WTC11 (cell line): ENCODE data around the gene LZTR1.

Experiments
- CREM ChIP-seq: sonication (generic); formaldehyde crosslinking; IDR thresholded peaks from 2 replicates; pipeline ENCODE4 v1.8.1; 2022; ENCODE audit warnings: mild to moderate bottlenecking, missing genetic modification reagents, moderate library complexity
- ESRRA ChIP-seq: sonication (generic); formaldehyde crosslinking; IDR thresholded peaks from 2 replicates; pipeline ENCODE4 v1.8.1; 2022; ENCODE audit warnings: mild to moderate bottlenecking, missing genetic modification reagents, borderline replicate concordance
- FOXK1 ChIP-seq: sonication (generic); formaldehyde crosslinking; IDR thresholded peaks from 2 replicates; pipeline ENCODE4 v1.8.0; 2022; ENCODE audit warnings: mild to moderate bottlenecking, moderate library complexity, missing genetic modification reagents
- GRHL2 ChIP-seq: fragments of 250-450 bp; sonication (Bioruptor Pico); IDR thresholded peaks from 2 replicates; pipeline ENCODE4 v1.8.0; 2022; ENCODE audit warnings: mild to moderate bottlenecking, moderate library complexity; ENCODE audit not compliant: insufficient replicate concordance, severe bottlenecking
- NFYB ChIP-seq: sonication (generic); formaldehyde crosslinking; conservative IDR thresholded peaks from 2 replicates; pipeline ENCODE4 v1.8.0; 2022; ENCODE audit warnings: low read depth, missing genetic modification reagents
- ZBTB21 ChIP-seq: sonication (generic); formaldehyde crosslinking; IDR thresholded peaks from 2 replicates; pipeline ENCODE4 v1.8.1; 2023; ENCODE audit warnings: mild to moderate bottlenecking, missing genetic modification reagents, borderline replicate concordance
- TF ChIP-seq, protein P1 (sequence below): fragments of 200-600 bp; IDR thresholded peaks from 2 replicates; pipeline ENCODE4 v1.8.0; 2022; ENCODE audit warnings: antibody characterized with exemption
- TF ChIP-seq, protein P2 (sequence below): sonication (generic); formaldehyde crosslinking; IDR thresholded peaks from 2 replicates; pipeline ENCODE4 v1.8.0; 2022; ENCODE audit warnings: mild to moderate bottlenecking, missing genetic modification reagents
- TF ChIP-seq, protein P3 (sequence below): sonication (generic); formaldehyde crosslinking; IDR thresholded peaks from 2 replicates; pipeline ENCODE4 v1.8.0; 2022; ENCODE audit warnings: mild to moderate bottlenecking, missing genetic modification reagents

DNA sequence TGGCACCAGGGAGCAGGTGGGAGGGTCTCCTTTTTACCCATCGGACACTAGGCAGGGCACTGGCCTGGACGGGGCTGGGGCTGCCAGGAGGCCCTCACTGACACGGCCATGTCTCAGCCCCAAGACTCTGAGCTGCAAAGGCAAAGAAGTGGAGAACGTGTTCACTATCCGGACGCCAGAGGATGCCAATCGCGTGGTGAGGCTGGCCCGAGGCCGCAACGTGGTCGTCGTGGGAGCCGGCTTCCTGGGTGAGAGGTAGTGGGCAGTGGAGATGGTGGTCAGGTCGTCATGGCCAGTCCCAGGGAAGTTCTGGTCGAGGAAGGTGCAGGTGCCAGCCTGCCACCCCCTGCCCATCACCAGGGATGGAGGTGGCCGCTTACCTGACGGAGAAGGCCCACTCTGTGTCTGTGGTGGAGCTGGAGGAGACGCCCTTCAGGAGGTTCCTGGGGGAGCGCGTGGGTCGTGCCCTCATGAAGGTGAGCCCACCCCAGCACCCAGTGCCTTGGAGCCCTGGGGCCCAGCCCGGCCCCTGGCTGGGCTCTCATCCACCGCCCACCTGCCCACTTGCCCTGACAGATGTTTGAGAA, 5.7 kb upstream of the LZTR1 start:
- TF ChIP-seq CREM (CRISPR knock-in tag): no peak
- no peak for TF ChIP-seq FOXK1
- TF ChIP-seq, protein P1, sequence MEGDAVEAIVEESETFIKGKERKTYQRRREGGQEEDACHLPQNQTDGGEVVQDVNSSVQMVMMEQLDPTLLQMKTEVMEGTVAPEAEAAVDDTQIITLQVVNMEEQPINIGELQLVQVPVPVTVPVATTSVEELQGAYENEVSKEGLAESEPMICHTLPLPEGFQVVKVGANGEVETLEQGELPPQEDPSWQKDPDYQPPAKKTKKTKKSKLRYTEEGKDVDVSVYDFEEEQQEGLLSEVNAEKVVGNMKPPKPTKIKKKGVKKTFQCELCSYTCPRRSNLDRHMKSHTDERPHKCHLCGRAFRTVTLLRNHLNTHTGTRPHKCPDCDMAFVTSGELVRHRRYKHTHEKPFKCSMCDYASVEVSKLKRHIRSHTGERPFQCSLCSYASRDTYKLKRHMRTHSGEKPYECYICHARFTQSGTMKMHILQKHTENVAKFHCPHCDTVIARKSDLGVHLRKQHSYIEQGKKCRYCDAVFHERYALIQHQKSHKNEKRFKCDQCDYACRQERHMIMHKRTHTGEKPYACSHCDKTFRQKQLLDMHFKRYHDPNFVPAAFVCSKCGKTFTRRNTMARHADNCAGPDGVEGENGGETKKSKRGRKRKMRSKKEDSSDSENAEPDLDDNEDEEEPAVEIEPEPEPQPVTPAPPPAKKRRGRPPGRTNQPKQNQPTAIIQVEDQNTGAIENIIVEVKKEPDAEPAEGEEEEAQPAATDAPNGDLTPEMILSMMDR: no peak
- TF ChIP-seq, protein P2, sequence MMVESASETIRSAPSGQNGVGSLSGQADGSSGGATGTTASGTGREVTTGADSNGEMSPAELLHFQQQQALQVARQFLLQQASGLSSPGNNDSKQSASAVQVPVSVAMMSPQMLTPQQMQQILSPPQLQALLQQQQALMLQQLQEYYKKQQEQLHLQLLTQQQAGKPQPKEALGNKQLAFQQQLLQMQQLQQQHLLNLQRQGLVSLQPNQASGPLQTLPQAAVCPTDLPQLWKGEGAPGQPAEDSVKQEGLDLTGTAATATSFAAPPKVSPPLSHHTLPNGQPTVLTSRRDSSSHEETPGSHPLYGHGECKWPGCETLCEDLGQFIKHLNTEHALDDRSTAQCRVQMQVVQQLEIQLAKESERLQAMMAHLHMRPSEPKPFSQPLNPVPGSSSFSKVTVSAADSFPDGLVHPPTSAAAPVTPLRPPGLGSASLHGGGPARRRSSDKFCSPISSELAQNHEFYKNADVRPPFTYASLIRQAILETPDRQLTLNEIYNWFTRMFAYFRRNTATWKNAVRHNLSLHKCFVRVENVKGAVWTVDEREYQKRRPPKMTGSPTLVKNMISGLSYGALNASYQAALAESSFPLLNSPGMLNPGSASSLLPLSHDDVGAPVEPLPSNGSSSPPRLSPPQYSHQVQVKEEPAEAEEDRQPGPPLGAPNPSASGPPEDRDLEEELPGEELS (CRISPR knock-in tag): no peak
- TF ChIP-seq, protein P3, sequence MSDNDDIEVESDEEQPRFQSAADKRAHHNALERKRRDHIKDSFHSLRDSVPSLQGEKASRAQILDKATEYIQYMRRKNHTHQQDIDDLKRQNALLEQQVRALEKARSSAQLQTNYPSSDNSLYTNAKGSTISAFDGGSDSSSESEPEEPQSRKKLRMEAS: no peak
- TF ChIP-seq GRHL2 (CRISPR knock-in tag): no peak
- TF ChIP-seq NFYB (CRISPR knock-in tag): no peak
- TF ChIP-seq ESRRA (CRISPR knock-in tag): no peak
- no peak for TF ChIP-seq ZBTB21
